A673 (cell line): ENCODE measurements around the gene LTB4R2. TPM values are rescaled to one million over a fixed set of nuclear protein-coding genes. Genes with fewer than 3 reads are reported as not detected.

Source experiments
- BruUV-seq: library from RNA; stranded (reverse); fragments of 400-500 nt; replicated peaks from 2 replicates; lab custom pipeline; 2021; lab: Mats Ljungman, UMichigan
- CTCF ChIA-PET: fragments of 300-600 bp; sonication (Branson Sonifier 250); formaldehyde crosslinking; loops from one replicate; lab custom pipeline; 2022; ENCODE audit warnings: antibody characterized with exemption; lab: Charles Lee
- POLR2A ChIA-PET: fragments of 300-600 bp; sonication (Branson Sonifier 250); formaldehyde crosslinking; loops from one replicate; lab custom pipeline; 2022; ENCODE audit warnings: antibody characterized with exemption; ENCODE audit not compliant: low non-redundant PET; lab: Charles Lee
- DNase-seq: peaks from one replicate; pipeline ENCODE4 v3.0.0-alpha.2; 2015; ENCODE audit warnings: low spot score
- H3K27ac ChIP-seq: fragments of 200-600 bp; sonication (generic); 2 replicates; pipeline ENCODE4 v1.5.1; 2016; ENCODE audit warnings: mixed run types, low read depth, mild to moderate bottlenecking, mixed read lengths, antibody characterized with exemption, low read length; ENCODE audit not compliant: poor library complexity, severe bottlenecking
- H3K27me3 ChIP-seq: fragments of 200-600 bp; sonication (generic); replicated peaks from 2 replicates; pipeline ENCODE4 v1.6.1; 2017; ENCODE audit warnings: mixed run types, low read depth, mild to moderate bottlenecking, mixed read lengths, antibody characterized with exemption, low read length; ENCODE audit not compliant: insufficient read depth, poor library complexity
- H3K36me3 ChIP-seq: fragments of 200-600 bp; sonication (generic); 2 replicates; pipeline ENCODE4 v1.6.1; 2016; ENCODE audit warnings: mixed run types, mild to moderate bottlenecking, mixed read lengths, antibody characterized with exemption, low read length; ENCODE audit not compliant: insufficient read depth, poor library complexity, severe bottlenecking
- H3K4me1 ChIP-seq: fragments of 200-600 bp; sonication (generic); 2 replicates; pipeline ENCODE4 v1.6.1; 2017; ENCODE audit warnings: mixed run types, mild to moderate bottlenecking, mixed read lengths, antibody characterized with exemption, low read length; ENCODE audit not compliant: insufficient read depth, poor library complexity, severe bottlenecking
- H3K4me3 ChIP-seq: fragments of 200-600 bp; sonication (generic); 2 replicates; pipeline ENCODE4 v1.5.1; 2016; ENCODE audit warnings: low read depth, mixed run types, mild to moderate bottlenecking, mixed read lengths, low read length; ENCODE audit not compliant: poor library complexity, severe bottlenecking
- H3K9me3 ChIP-seq: fragments of 200-600 bp; sonication (generic); 2 replicates; pipeline ENCODE4 v1.6.1; 2016; ENCODE audit warnings: mixed run types, low read depth, mild to moderate bottlenecking, mixed read lengths, antibody characterized with exemption, low read length; ENCODE audit not compliant: poor library complexity, severe bottlenecking
- CTCF ChIP-seq: fragments of 300-800, 200-600 bp; sonication (generic); conservative IDR thresholded peaks from 2 replicates; pipeline ENCODE4 v1.5.1; 2017; ENCODE audit warnings: low read depth, mild to moderate bottlenecking, antibody characterized with exemption, low read length, moderate library complexity, mixed read lengths
- EZH2 ChIP-seq: fragments of 200-600 bp; sonication (generic); IDR thresholded peaks from 2 replicates; pipeline ENCODE4 v1.6.1; 2017; ENCODE audit warnings: borderline replicate concordance, low read depth, mild to moderate bottlenecking, mixed read lengths, antibody characterized with exemption, low read length; ENCODE audit not compliant: poor library complexity, severe bottlenecking
- intact Hi-C: fragments of 100-400 bp; cut with micrococcal nuclease; formaldehyde crosslinking; loops from one replicate; pipeline ENCODE4 v1.10.0; 2022; ENCODE audit not compliant: unreplicated experiment
- total RNA-seq: library from RNA; stranded (reverse); gene quantifications from 2 replicates; pipeline ENCODE4 v1.2.3, GENCODE V29; 2021

LTB4R2 gene
- total RNA-seq, 1 experiment from 2014 or later: 7.6 TPM

DNA sequence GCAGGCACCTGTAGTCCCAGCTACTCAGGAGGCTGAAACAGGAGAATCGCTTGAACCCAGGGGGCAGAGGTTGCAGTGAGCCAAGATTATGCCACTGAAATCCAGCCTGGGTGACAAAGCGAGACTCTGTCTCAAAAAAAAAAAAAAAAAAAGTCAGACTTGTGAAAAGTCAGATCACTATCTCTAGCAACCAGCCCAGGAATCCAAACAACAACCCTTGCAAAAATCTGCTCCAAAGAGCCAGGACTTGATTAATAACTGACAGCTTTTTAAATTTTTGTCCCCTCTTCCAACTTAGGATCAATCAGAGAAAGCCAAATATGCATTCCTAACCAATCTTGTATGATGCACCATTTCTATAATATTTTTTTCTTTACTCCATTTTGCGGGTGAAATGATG, 50.3 kb downstream of the LTB4R2 start:
- CTCF ChIA-PET: no interaction called here
- no peak for TF ChIP-seq EZH2
- no peak for TF ChIP-seq CTCF

DNA sequence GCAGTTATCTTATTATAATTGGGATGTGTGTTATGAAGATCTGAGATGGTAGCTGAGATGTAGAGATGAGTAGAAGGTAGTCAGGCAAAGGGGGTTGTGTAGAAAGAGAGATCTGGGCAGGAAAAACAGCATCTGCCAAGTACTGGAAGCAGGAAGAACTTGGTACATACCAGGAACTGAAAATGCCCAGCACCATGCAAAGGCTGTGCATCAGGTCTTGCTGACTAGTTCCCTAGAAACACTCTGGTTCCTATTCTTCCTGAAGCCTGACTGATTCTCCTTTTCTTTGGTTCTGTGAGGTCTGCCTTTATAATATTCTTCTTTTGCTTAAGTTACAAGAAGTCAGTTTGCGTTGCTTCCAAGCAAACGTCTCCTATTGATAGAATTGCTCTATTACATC, 51.4 kb downstream of the LTB4R2 start:
- TF ChIP-seq CTCF (no peak), EZH2 (no peak)
- ChIA-PET POLR2A (interaction anchor here (0.5 kb wide), 1 partner anchor 1697 kb away, joined by 3 read pairs; no protein-coding TSS in a partner anchor), CTCF (no interaction called here)
- no peak for DNase-seq
- no TSS peak for BruUV-seq
- intact Hi-C loops: no loop called here
- H3K9me3 ChIP-seq: no peaks in the 10 kb centered on the region
- no peak overlapping the region for H3K27ac ChIP-seq
- no peaks in the 10 kb centered on the region for H3K27me3 ChIP-seq
- no peaks in the 10 kb centered on the region for H3K36me3 ChIP-seq
- peaks cover 9% of the 10 kb centered on the region for H3K4me1 ChIP-seq
- no peak overlapping the region for H3K4me3 ChIP-seq

More for the DNA sequence above, 50.3 kb downstream of the LTB4R2 start:
- Histone ChIP-seq H3K27ac (no peak overlapping the region), H3K27me3 (no peaks in the 10 kb centered on the region), H3K9me3 (no peaks in the 10 kb centered on the region), H3K36me3 (no peaks in the 10 kb centered on the region), H3K4me1 (no peaks in the 10 kb centered on the region), H3K4me3 (no peak overlapping the region)
- POLR2A ChIA-PET: no interaction called here
- intact Hi-C loops: no loop called here
- BruUV-seq: no TSS peak
- DNase-seq: no peak

Other genes with a start within 250 kb of the LTB4R2 start
- not detected in 2 replicates for gene CPNE6, start 238.6 kb upstream of the LTB4R2 start, total RNA-seq
- 16.8 and 46.3 TPM in 2 replicates for gene PCK2, start 215.8 kb upstream of the LTB4R2 start, total RNA-seq
- 45.5 and 49.1 TPM in 2 replicates for gene DCAF11, start 195.4 kb upstream of the LTB4R2 start, total RNA-seq
- 1.6 and 1.9 TPM in 2 replicates for gene NRL, start 195.2 kb upstream of the LTB4R2 start, total RNA-seq
- gene FITM1, start 179.5 kb upstream of the LTB4R2 start, total RNA-seq: 0.48 TPM in 1 of 2 replicates, not detected in the other
- 160 and 173 TPM in 2 replicates for gene PSME1, start 173.9 kb upstream of the LTB4R2 start, total RNA-seq
- 36.8 and 50.4 TPM in 2 replicates for gene EMC9, start 168.5 kb upstream of the LTB4R2 start, total RNA-seq
- gene PSME2, start 163.5 kb upstream of the LTB4R2 start, total RNA-seq: 171 and 172 TPM in 2 replicates
- 59.9 and 62.1 TPM in 2 replicates for gene RNF31, start 162.6 kb upstream of the LTB4R2 start, total RNA-seq
- 25.1 and 27.3 TPM in 2 replicates for gene IRF9, start 148.9 kb upstream of the LTB4R2 start, total RNA-seq
- 5.4 and 8.4 TPM in 2 replicates for gene REC8, start 138.1 kb upstream of the LTB4R2 start, total RNA-seq
- 150 and 157 TPM in 2 replicates for gene IPO4, start 121.3 kb upstream of the LTB4R2 start, total RNA-seq
- 46.9 and 55.5 TPM in 2 replicates for gene TM9SF1, start 114.7 kb upstream of the LTB4R2 start, total RNA-seq
- gene TSSK4, start 104.4 kb upstream of the LTB4R2 start, total RNA-seq: 0.70 and 0.75 TPM in 2 replicates
- gene CHMP4A, start 96.7 kb upstream of the LTB4R2 start, total RNA-seq: 51.9 and 56.7 TPM in 2 replicates
- gene MDP1, start 94.1 kb upstream of the LTB4R2 start, total RNA-seq: 21.3 and 22.4 TPM in 2 replicates
- 257 and 266 TPM in 2 replicates for gene NEDD8, start 77.8 kb upstream of the LTB4R2 start, total RNA-seq
- 82.7 and 85.8 TPM in 2 replicates for gene GMPR2, start 77.2 kb upstream of the LTB4R2 start, total RNA-seq
- gene TINF2, start 67.5 kb upstream of the LTB4R2 start, total RNA-seq: 46.1 and 47.0 TPM in 2 replicates
- 1.5 and 3.5 TPM in 2 replicates for gene TGM1, start 47.0 kb upstream of the LTB4R2 start, total RNA-seq
- 22.2 and 23.8 TPM in 2 replicates for gene RABGGTA, start 38.5 kb upstream of the LTB4R2 start, total RNA-seq
- gene DHRS1, start 10.4 kb upstream of the LTB4R2 start, total RNA-seq: 13.3 and 14.5 TPM in 2 replicates
- 34.0 and 37.1 TPM in 2 replicates for gene NOP9, start 10.3 kb upstream of the LTB4R2 start, total RNA-seq
- 0.42 TPM in 1 of 2 replicates, not detected in the other for gene CIDEB, start 2.2 kb upstream of the LTB4R2 start, total RNA-seq
- gene LTB4R, start 1.4 kb downstream of the LTB4R2 start, total RNA-seq: 6.6 and 8.9 TPM in 2 replicates
- gene ADCY4, start 24.9 kb downstream of the LTB4R2 start, total RNA-seq: 0.84 and 1.5 TPM in 2 replicates
- gene RIPK3, start 29.9 kb downstream of the LTB4R2 start, total RNA-seq: not detected in 2 replicates
- 38.1 and 69.0 TPM in 2 replicates for gene NFATC4, start 58.0 kb downstream of the LTB4R2 start, total RNA-seq
- 8.6 and 17.3 TPM in 2 replicates for gene NYNRIN, start 88.9 kb downstream of the LTB4R2 start, total RNA-seq
- gene CBLN3, start 119.5 kb downstream of the LTB4R2 start, total RNA-seq: 0.80 and 1.4 TPM in 2 replicates
- gene KHNYN, start 119.8 kb downstream of the LTB4R2 start, total RNA-seq: 32.7 and 40.3 TPM in 2 replicates
- gene SDR39U1, start 132.6 kb downstream of the LTB4R2 start, total RNA-seq: 49.1 and 52.1 TPM in 2 replicates
- gene CMA1, start 198.1 kb downstream of the LTB4R2 start, total RNA-seq: not detected in 2 replicates